ENCODE results near the gene KLHL29.

KLHL29 gene

GRCh38 chr2:23621616-23622015, 236.6 kb downstream of the KLHL29 start:
- TF ChIP-seq TCF12 (IDR thresholded peaks at IDR 0.05; ENCODE audit: low read depth) (no peak), MAX (IDR thresholded peaks at IDR 0.05) (no peak), EP300 (IDR thresholded peaks at IDR 0.05; ENCODE audit: borderline replicate concordance) (no peak), CEBPB (IDR thresholded peaks at IDR 0.05) (no peak), REST (IDR thresholded peaks at IDR 0.05; ENCODE audit: low read depth) (no peak), USF1 (IDR thresholded peaks at IDR 0.05) (no peak), RAD21 (IDR thresholded peaks at IDR 0.05; ENCODE audit: low read depth) (no peak), TAF1 (IDR thresholded peaks at IDR 0.05; ENCODE audit: low read depth) (no peak), NFIC (IDR thresholded peaks at IDR 0.05) (no peak), CREB1 (IDR thresholded peaks at IDR 0.05; ENCODE audit: low read depth) (no peak), EGR1 (IDR thresholded peaks at IDR 0.05) (no peak), FOXM1 (IDR thresholded peaks at IDR 0.05; ENCODE audit: borderline replicate concordance, low read depth) (no peak), ZBTB7A (IDR thresholded peaks at IDR 0.05; ENCODE audit: low read depth) (no peak), YY1 (IDR thresholded peaks at IDR 0.05; ENCODE audit: low read depth) (no peak), TEAD4 (IDR thresholded peaks at IDR 0.05) (no peak)

GRCh38 chr2:23622466-23622865, 237.5 kb downstream of the KLHL29 start:
- TF ChIP-seq TEAD4 (IDR thresholded peaks at IDR 0.05) (no peak), NFIC (IDR thresholded peaks at IDR 0.05) (no peak), TCF12 (IDR thresholded peaks at IDR 0.05; ENCODE audit: low read depth) (no peak), USF1 (IDR thresholded peaks at IDR 0.05) (no peak), RAD21 (IDR thresholded peaks at IDR 0.05; ENCODE audit: low read depth) (no peak), REST (IDR thresholded peaks at IDR 0.05; ENCODE audit: low read depth) (no peak), CREB1 (IDR thresholded peaks at IDR 0.05; ENCODE audit: low read depth) (no peak), TAF1 (IDR thresholded peaks at IDR 0.05; ENCODE audit: low read depth) (no peak)

- no peak for TF ChIP-seq FOXM1 (IDR thresholded peaks at IDR 0.05; ENCODE audit: borderline replicate concordance, low read depth)
- TF ChIP-seq CREB1 (IDR thresholded peaks at IDR 0.05; ENCODE audit: low read depth), result no peak
- TF ChIP-seq YY1 (IDR thresholded peaks at IDR 0.05; ENCODE audit: low read depth), result no peak
- TF ChIP-seq EGR1 (IDR thresholded peaks at IDR 0.05), result no peak
- TF ChIP-seq TAF1 (IDR thresholded peaks at IDR 0.05; ENCODE audit: low read depth), result no peak
- no peak for TF ChIP-seq NFIC (IDR thresholded peaks at IDR 0.05)
- TF ChIP-seq CEBPB (IDR thresholded peaks at IDR 0.05), result no peak
- no peak for TF ChIP-seq REST (IDR thresholded peaks at IDR 0.05; ENCODE audit: low read depth)
- no peak for TF ChIP-seq TEAD4 (IDR thresholded peaks at IDR 0.05)
- no peak for TF ChIP-seq USF1 (IDR thresholded peaks at IDR 0.05)
- TF ChIP-seq TCF12 (IDR thresholded peaks at IDR 0.05; ENCODE audit: low read depth), result no peak
- no peak for TF ChIP-seq RAD21 (IDR thresholded peaks at IDR 0.05; ENCODE audit: low read depth)
- TF ChIP-seq MAX (IDR thresholded peaks at IDR 0.05), result no peak
- TF ChIP-seq ZBTB7A (IDR thresholded peaks at IDR 0.05; ENCODE audit: low read depth), result no peak
Measured at GRCh38 chr2:23622966-23623675, 238.1 kb downstream of the KLHL29 start.

GRCh38 chr2:23624378-23624777, 239.4 kb downstream of the KLHL29 start:
- TF ChIP-seq TCF12 (IDR thresholded peaks at IDR 0.05; ENCODE audit: low read depth) (no peak), RAD21 (IDR thresholded peaks at IDR 0.05; ENCODE audit: low read depth) (peak; percentile 47; the same call in 1 of the 2 replicates)

All from Ishikawa (cell line).